ENCODE results near the gene MEF2D.

DNA sequence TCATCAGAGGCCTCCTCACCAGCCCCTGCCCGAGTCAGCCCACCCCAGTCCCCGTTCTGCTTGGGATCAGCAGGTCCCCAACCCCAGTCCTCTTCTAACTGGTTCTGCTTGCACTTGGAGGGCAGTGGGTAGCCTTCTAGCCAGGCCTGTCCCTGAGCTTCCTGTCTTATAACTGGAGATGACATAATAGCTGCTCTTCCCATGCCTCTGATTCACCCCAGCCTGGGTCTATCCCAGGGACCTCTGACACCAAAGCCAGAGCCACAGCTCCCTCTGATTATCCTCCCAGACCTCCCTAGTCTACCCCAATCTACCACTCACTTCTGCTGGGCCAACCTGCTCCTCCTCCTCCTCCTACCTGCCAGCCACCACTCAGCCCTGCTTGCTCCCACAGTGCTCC, 40.4 kb upstream of the MEF2D start:
- no peak for TF ChIP-seq POLR2A (IDR thresholded peaks at IDR 0.05)
- TF ChIP-seq, protein P1, sequence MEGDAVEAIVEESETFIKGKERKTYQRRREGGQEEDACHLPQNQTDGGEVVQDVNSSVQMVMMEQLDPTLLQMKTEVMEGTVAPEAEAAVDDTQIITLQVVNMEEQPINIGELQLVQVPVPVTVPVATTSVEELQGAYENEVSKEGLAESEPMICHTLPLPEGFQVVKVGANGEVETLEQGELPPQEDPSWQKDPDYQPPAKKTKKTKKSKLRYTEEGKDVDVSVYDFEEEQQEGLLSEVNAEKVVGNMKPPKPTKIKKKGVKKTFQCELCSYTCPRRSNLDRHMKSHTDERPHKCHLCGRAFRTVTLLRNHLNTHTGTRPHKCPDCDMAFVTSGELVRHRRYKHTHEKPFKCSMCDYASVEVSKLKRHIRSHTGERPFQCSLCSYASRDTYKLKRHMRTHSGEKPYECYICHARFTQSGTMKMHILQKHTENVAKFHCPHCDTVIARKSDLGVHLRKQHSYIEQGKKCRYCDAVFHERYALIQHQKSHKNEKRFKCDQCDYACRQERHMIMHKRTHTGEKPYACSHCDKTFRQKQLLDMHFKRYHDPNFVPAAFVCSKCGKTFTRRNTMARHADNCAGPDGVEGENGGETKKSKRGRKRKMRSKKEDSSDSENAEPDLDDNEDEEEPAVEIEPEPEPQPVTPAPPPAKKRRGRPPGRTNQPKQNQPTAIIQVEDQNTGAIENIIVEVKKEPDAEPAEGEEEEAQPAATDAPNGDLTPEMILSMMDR (IDR thresholded peaks at IDR 0.05) = no peak

Data from uterus (tissue), 2 donors.